ENCODE measurements around the gene TNFRSF18.
A peak's percentile ranks its signal among the peaks of the same experiment; 100 is the strongest.

Gene TNFRSF18

GRCh38 chr1:1173793-1174415 lies 32.5 kb downstream of the TNFRSF18 start, which contains the start of gene TTLL10:
TTLL10 (plus strand) TSS chr1:1173880; CDS start chr1:1179216, 5,336 bp downstream.
- DNase-seq, result peak; percentile 46

GRCh38 chr1:1173061-1173792 lies 33.2 kb downstream of the TNFRSF18 start:
- DNase-seq, result no peak

- peak; percentile 51 for DNase-seq
These were observed 34.6 kb downstream of the TNFRSF18 start for GRCh38 chr1:1171546-1172340.

GRCh38 chr1:1171161-1171545 lies 35.2 kb downstream of the TNFRSF18 start:
- DNase-seq, result no peak

- no peak for DNase-seq
These were observed 35.9 kb downstream of the TNFRSF18 start for GRCh38 chr1:1170215-1171091.

- peak; percentile 51 for DNase-seq
These were observed 36.8 kb downstream of the TNFRSF18 start for GRCh38 chr1:1169429-1170214.

- peak; percentile 38 for DNase-seq
These were observed 37.7 kb downstream of the TNFRSF18 start for GRCh38 chr1:1168451-1169411.

GRCh38 chr1:1167841-1168450 lies 38.4 kb downstream of the TNFRSF18 start:
- no peak for DNase-seq

- DNase-seq, result peak; percentile 70
These were observed 39.0 kb downstream of the TNFRSF18 start for GRCh38 chr1:1167398-1167821.

- DNase-seq, result no peak
These were observed 39.6 kb downstream of the TNFRSF18 start for GRCh38 chr1:1166642-1167397.

GRCh38 chr1:1165900-1166421 lies 40.4 kb downstream of the TNFRSF18 start:
- no peak for DNase-seq

GRCh38 chr1:1165485-1165884 lies 40.9 kb downstream of the TNFRSF18 start:
- DNase-seq, result peak; percentile 46

GRCh38 chr1:1164701-1165451 lies 41.5 kb downstream of the TNFRSF18 start:
- DNase-seq, result no peak

GRCh38 chr1:1164361-1164700 lies 42.1 kb downstream of the TNFRSF18 start:
- DNase-seq, result no peak

GRCh38 chr1:1163538-1164070 lies 42.8 kb downstream of the TNFRSF18 start:
- no peak for DNase-seq

- DNase-seq, result peak; percentile 63
These were observed 43.5 kb downstream of the TNFRSF18 start for GRCh38 chr1:1162597-1163537.

- DNase-seq, result no peak
These were observed 44.7 kb downstream of the TNFRSF18 start for GRCh38 chr1:1161683-1162079.

Data from RPMI8226 (cell line).